Astrocyte (in vitro differentiated cells and primary cell): ENCODE measurements around the gene PIK3C3.

Experiments
- CTCF ChIP-seq: IDR thresholded peaks from 2 replicates; pipeline ENCODE4 v1.5.1; 2011; ENCODE audit warnings: low read depth, mild to moderate bottlenecking, inconsistent platforms, low read length, moderate library complexity; ENCODE audit not compliant: insufficient read depth
- EZH2 ChIP-seq: IDR thresholded peaks from 2 replicates; pipeline ENCODE4 v1.6.1; 2012; ENCODE audit warnings: mild to moderate bottlenecking, low read length, inconsistent platforms; ENCODE audit not compliant: insufficient read depth

DNA sequence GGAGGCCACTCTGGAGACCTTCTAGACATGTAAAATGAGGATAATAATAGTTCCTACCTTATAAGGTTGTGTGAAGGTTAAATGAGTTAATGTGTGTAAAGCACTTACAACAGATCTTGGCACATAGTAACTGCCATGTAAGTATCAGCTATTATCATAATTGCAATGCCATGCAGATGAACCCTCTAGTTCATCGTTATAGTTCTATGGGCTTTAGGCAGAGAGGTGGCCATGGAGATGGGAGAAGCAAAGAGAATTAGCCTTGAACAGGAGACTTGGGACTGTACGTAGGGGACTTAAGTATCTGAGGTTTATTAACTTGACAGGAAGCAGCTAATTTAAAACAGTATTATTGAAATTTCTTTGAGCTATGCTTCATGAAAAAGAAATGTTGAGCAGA is 151.8 kb downstream of the PIK3C3 start:
- TF ChIP-seq CTCF (no peak), EZH2 (no peak)
